Measurements from ENCODE around the gene TMEM213. TPM values are rescaled to one million over a fixed set of nuclear protein-coding genes. Genes with fewer than 3 reads are reported as not detected.
"Not testable (repeated sequence)": the region's sequence is repeated elsewhere in the genome, so short reads cannot be mapped to it uniquely, and the experiment has no call there.

TMEM213 gene
- total RNA-seq, 6 experiments from 2014 or later: not detected

GRCh38 chr7:138804618-138805017 lies 6.8 kb downstream of the TMEM213 start:
- TF ChIP-seq CTCF (IDR thresholded peaks at IDR 0.05): no peak
- Mint-ChIP-seq H3K36me3 (ENCODE audit: low read depth) (no peaks in the 10 kb centered on the region), H3K4me3 (no peak overlapping the region), H3K9me3 (no peaks in the 10 kb centered on the region), H3K27me3 (ENCODE audit: insufficient read depth) (peaks cover 34% of the 10 kb centered on the region), H3K27ac (no peak overlapping the region), H3K4me1 (ENCODE audit: low read depth) (no peaks in the 10 kb centered on the region)
- no peak for DNase-seq

- Mint-ChIP-seq H3K27ac (no peak overlapping the region), H3K9me3 (no peaks in the 10 kb centered on the region), H3K27me3 (ENCODE audit: insufficient read depth) (peaks cover 20% of the 10 kb centered on the region), H3K4me3 (no peak overlapping the region), H3K36me3 (ENCODE audit: low read depth) (no peaks in the 10 kb centered on the region), H3K4me1 (ENCODE audit: low read depth) (no peaks in the 10 kb centered on the region)
- no peak for DNase-seq
- TF ChIP-seq CTCF (IDR thresholded peaks at IDR 0.05): no peak
Measured at GRCh38 chr7:138809346-138809745, 11.6 kb downstream of the TMEM213 start.

GRCh38 chr7:138811327-138811726 lies 13.5 kb downstream of the TMEM213 start:
- H3K4me1 Mint-ChIP-seq (ENCODE audit: low read depth); H3K4me3 Mint-ChIP-seq; H3K9me3 Mint-ChIP-seq; H3K27ac Mint-ChIP-seq; H3K27me3 Mint-ChIP-seq (ENCODE audit: insufficient read depth); H3K36me3 Mint-ChIP-seq (ENCODE audit: low read depth); DNase-seq: not testable (repeated sequence)

- no peak for DNase-seq
- H3K4me3 Mint-ChIP-seq: no peak overlapping the region
- no peaks in the 10 kb centered on the region for H3K9me3 Mint-ChIP-seq
- no peak overlapping the region for H3K27ac Mint-ChIP-seq
- no peaks in the 10 kb centered on the region for H3K4me1 Mint-ChIP-seq (ENCODE audit: low read depth)
- no peaks in the 10 kb centered on the region for H3K36me3 Mint-ChIP-seq (ENCODE audit: low read depth)
- peaks cover 1% of the 10 kb centered on the region; the same call in 1 of the 2 replicates for H3K27me3 Mint-ChIP-seq (ENCODE audit: insufficient read depth)
- no peak for TF ChIP-seq CTCF (IDR thresholded peaks at IDR 0.05)
Measured at GRCh38 chr7:138813945-138814344, 16.2 kb downstream of the TMEM213 start.

GRCh38 chr7:138814816-138815332 lies 17.1 kb downstream of the TMEM213 start:
- Mint-ChIP-seq H3K27ac (no peak overlapping the region), H3K27me3 (ENCODE audit: insufficient read depth) (no peaks in the 10 kb centered on the region), H3K4me3 (no peak overlapping the region), H3K4me1 (ENCODE audit: low read depth) (no peaks in the 10 kb centered on the region), H3K9me3 (no peaks in the 10 kb centered on the region), H3K36me3 (ENCODE audit: low read depth) (no peaks in the 10 kb centered on the region)
- DNase-seq: no peak
- no peak for TF ChIP-seq CTCF (IDR thresholded peaks at IDR 0.05)

- DNase-seq: no peak
- H3K36me3 Mint-ChIP-seq (ENCODE audit: low read depth): no peaks in the 10 kb centered on the region
- H3K27me3 Mint-ChIP-seq (ENCODE audit: insufficient read depth): no peaks in the 10 kb centered on the region
- no peak for TF ChIP-seq CTCF (IDR thresholded peaks at IDR 0.05)
- H3K27ac Mint-ChIP-seq: no peak overlapping the region
- no peaks in the 10 kb centered on the region for H3K9me3 Mint-ChIP-seq
- H3K4me1 Mint-ChIP-seq (ENCODE audit: low read depth): no peaks in the 10 kb centered on the region
- no peak overlapping the region for H3K4me3 Mint-ChIP-seq
Measured at GRCh38 chr7:138816650-138817049, 18.9 kb downstream of the TMEM213 start.

All from HFFc6 (cell line).